Skeletal muscle satellite cell (primary cell): Measurements from ENCODE around the gene NFIB.

Experiments
- H3K27me3 ChIP-seq: 2 replicates; pipeline ENCODE4 v1.7.0; 2013; ENCODE audit warnings: low read length; ENCODE audit not compliant: control insufficient read depth, insufficient read depth
- H3K36me3 ChIP-seq: 2 replicates; pipeline ENCODE4 v1.7.0; 2013; ENCODE audit warnings: mild to moderate bottlenecking, control low read depth, low read length; ENCODE audit not compliant: insufficient read depth
- H3K4me1 ChIP-seq: 2 replicates; pipeline ENCODE4 v1.7.0; 2013; ENCODE audit warnings: low read length; ENCODE audit not compliant: control insufficient read depth, insufficient read depth
- H3K4me2 ChIP-seq: 2 replicates; pipeline ENCODE4 v1.7.0; 2013; ENCODE audit warnings: mild to moderate bottlenecking, low read length
- H3K4me3 ChIP-seq: 2 replicates; pipeline ENCODE4 v1.7.0; 2013; ENCODE audit warnings: low read length
- H3K9ac ChIP-seq: 2 replicates; pipeline ENCODE4 v1.7.0; 2013; ENCODE audit warnings: mild to moderate bottlenecking, low read depth, low read length, moderate library complexity
- H3K9me3 ChIP-seq: replicated peaks from 2 replicates; pipeline ENCODE4 v1.7.0; 2013; ENCODE audit warnings: mild to moderate bottlenecking, control low read depth, low read length

Gene NFIB

DNA sequence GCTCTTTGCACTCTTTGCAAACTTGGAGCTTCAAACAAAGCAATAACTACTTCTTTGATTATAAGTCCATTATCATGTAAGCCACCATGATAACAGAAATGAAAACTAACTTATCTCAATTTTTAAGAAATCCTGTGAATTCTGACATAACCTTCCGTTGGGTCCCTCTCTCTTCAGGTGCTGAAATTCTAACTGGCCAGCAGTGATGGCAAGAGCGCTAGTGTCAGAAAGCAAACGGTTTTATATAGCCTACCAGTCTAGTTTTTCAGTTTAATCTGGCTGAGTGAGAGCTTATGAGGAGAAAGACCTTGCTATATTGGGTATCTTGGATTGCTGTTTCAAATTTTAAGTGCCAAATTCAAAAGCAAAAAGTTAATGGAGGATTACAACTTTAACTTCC, 13.4 kb downstream of the NFIB start:
- Histone ChIP-seq H3K9me3 (no peaks in the 10 kb centered on the region), H3K4me3 (no peak overlapping the region), H3K4me2 (no peak overlapping the region), H3K4me1 (peaks cover 22% of the 10 kb centered on the region), H3K27me3 (no peaks in the 10 kb centered on the region), H3K36me3 (no peaks in the 10 kb centered on the region), H3K9ac (no peak overlapping the region)

DNA sequence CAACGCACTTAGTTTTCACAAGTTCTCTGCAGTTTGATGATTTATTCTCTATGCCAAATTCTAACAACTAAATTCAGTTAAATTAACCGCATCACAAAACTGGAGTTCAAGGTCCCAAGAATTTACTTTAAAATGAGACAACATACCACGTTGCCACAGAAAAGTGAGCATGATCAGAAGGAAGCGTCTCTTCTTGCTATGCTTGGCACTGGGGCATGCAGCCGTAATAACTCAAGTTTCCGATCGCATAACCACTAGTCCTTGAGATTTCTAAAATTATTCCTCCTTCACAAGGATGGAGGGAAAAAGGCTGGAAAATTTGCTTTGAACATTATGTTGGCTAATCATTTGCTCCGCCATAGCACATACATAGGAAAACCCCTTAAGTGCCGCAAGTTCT, 13.9 kb downstream of the NFIB start:
- Histone ChIP-seq H3K9ac (no peak overlapping the region), H3K4me3 (no peak overlapping the region), H3K4me1 (peaks cover 22% of the 10 kb centered on the region), H3K9me3 (no peaks in the 10 kb centered on the region), H3K4me2 (peak overlapping the region; percentile 20), H3K36me3 (no peaks in the 10 kb centered on the region), H3K27me3 (no peaks in the 10 kb centered on the region)

DNA sequence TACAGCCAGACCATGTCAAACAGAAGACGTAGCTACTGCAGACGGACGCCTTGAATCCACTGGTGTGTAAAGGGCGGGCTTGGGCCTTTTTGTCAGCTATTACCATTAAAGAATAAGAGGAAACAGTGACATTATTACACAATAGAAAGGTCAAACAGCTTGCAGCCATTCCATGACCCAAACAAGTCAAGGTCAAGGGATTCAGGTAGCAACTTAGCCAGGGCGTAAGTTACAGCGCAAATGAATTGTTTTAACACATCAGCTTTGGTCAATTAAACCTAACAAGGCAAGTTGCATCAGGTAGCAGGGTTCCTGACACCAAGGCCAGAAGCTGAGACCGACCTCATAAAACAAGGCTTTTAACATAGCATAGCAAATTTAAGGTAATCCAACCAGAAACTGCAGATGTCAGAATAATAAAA, 15.3 kb downstream of the NFIB start:
- no peaks in the 10 kb centered on the region for H3K36me3 ChIP-seq
- H3K4me2 ChIP-seq, result no peak overlapping the region
- H3K4me3 ChIP-seq, result no peak overlapping the region
- no peak overlapping the region for H3K9ac ChIP-seq
- H3K4me1 ChIP-seq, result peaks cover 22% of the 10 kb centered on the region
- H3K27me3 ChIP-seq, result no peaks in the 10 kb centered on the region
- H3K9me3 ChIP-seq, result no peaks in the 10 kb centered on the region

DNA sequence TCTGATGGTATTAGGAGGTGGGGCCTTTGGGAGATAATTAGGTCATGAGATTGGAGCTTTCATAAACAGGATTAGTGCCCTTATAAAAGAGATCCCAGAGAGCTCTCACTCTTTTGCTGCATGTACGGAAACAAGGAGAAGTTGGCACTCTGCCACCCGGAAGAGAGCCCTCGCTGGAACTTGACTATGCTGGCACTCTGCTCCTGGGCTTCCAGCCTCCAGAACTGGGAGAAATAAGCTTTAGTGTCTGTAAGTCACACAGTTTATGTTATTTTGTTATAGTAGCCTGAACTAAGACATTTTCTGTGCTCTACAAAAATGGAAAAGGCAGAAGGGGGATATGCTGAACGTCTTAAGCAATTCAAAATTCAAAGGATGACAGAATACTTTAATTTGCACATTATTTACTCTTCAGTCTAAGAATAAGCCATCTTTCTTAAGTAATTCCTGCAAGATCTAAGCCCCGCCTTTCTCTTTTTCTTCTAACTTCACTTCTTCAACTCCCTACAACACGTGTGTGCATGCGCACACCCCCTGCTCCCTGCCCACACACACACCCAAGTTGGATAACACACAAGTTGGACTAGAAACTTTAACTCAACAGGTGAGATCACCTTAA, 17.3 kb downstream of the NFIB start:
- Histone ChIP-seq H3K9me3 (no peaks in the 10 kb centered on the region), H3K27me3 (no peaks in the 10 kb centered on the region), H3K4me3 (no peak overlapping the region), H3K4me1 (peaks cover 3% of the 10 kb centered on the region), H3K9ac (no peak overlapping the region), H3K36me3 (no peaks in the 10 kb centered on the region), H3K4me2 (no peak overlapping the region)

DNA sequence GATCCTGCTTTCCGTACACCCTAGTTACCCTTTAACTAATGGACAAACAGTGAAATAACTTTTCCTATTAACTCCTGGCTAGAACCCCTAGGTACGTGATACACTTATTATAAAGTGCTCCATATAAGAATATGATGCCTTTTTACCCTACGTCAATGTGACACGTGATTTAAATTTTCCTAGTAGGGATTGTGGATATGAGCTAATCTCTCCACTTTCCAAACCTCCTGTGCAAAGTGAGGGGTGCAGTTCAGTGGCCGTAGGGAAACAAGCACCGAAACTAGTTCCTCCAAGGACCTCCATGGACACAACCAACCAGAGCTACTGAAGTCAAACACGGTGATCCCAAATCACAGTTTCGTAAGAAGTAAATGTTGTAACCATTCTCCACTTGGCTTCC, 19.3 kb downstream of the NFIB start:
- H3K4me1 ChIP-seq, result no peaks in the 10 kb centered on the region
- no peaks in the 10 kb centered on the region for H3K36me3 ChIP-seq
- no peak overlapping the region for H3K9ac ChIP-seq
- H3K4me2 ChIP-seq, result no peak overlapping the region
- no peak overlapping the region for H3K4me3 ChIP-seq
- H3K27me3 ChIP-seq, result no peaks in the 10 kb centered on the region
- H3K9me3 ChIP-seq, result no peaks in the 10 kb centered on the region

DNA sequence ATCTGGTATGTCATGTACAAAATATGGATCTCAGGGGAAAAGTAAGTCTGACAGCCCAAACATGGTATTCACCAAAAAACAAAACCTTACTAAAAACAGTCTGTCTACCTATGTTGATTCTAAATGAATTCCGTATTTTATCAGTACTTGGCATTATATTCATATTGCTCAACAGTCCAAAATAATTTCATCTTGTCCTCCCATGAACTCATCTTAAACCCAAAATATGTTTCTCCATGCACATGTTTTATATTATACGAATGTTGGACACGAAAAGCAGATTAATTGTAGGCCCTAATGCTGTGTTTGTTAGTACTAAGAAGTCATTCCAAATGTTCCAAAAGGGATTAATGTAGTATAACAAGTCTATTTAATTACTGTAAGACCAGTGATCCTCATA, 20.1 kb downstream of the NFIB start:
- H3K4me1 ChIP-seq, result no peaks in the 10 kb centered on the region
- H3K4me3 ChIP-seq, result no peak overlapping the region
- no peaks in the 10 kb centered on the region for H3K27me3 ChIP-seq
- H3K36me3 ChIP-seq, result no peaks in the 10 kb centered on the region
- no peak overlapping the region for H3K4me2 ChIP-seq
- no peaks in the 10 kb centered on the region for H3K9me3 ChIP-seq
- H3K9ac ChIP-seq, result no peak overlapping the region

DNA sequence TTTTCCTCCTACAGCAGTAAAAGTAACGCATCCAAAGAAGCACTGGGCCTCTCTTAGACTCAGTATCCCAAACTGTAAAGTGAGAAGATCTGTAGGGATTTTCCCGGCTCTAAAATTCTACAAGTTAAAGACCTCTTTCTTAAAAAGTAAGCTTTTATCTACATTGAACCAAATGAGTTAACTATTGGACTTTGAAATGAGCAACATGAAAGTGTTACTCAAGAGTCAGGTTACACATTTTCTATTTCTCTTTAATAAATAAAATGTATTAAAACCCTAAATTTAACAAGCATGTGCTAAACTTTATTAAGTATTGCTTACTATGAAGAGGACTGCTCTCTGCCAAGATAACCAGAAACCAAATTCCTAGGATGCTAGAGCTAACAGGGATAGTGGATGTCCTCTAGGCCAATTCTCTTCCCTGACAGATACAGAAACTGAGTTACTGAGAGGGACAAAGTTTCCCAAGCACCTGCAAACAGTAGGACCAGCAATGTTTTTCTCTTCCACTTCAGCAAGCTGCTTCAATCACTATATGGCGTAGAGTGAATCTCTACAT, 21.7 kb downstream of the NFIB start:
- H3K9me3 ChIP-seq, result no peaks in the 10 kb centered on the region
- peaks cover 2% of the 10 kb centered on the region for H3K36me3 ChIP-seq
- no peak overlapping the region for H3K9ac ChIP-seq
- H3K4me1 ChIP-seq, result no peaks in the 10 kb centered on the region
- no peak overlapping the region for H3K4me3 ChIP-seq
- H3K27me3 ChIP-seq, result no peaks in the 10 kb centered on the region
- no peak overlapping the region for H3K4me2 ChIP-seq

DNA sequence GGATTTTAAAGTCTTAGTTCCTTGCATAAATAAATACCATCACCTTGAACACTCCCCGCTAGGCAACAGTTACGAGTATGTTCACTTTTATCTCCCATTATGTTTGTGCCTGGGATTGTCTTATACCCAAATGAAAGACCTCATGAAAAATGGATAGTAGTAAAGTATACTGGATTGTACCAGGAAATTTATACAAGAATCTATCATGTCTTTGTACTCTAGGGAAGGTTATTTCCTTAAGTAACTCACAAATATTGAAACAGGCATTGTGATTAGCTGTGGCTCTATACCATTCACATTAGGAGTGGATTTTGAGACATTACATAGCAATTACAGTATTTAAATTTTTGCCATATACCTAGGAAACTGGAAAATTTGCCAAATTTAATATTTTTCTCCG, 24.0 kb downstream of the NFIB start:
- H3K4me1 ChIP-seq, result no peaks in the 10 kb centered on the region
- no peaks in the 10 kb centered on the region for H3K27me3 ChIP-seq

DNA sequence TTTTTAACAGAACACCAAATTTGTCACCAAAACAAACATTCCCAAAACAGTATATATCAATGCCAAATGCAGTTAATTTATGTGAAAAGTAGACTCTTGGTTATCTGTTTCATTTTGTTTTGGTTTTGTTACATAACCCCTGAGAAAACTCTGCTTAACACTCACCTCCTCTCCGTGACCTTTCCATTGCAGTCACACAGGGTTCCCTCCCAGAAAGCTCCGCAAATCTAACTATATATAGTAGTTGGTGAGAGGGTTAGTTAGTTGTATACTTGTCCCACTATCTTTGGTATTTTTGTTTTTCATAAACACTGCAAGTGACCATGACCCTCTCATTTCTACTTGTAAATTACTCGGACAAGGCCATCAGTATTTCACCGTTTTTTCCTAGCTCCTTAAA, 25.5 kb downstream of the NFIB start:
- Histone ChIP-seq H3K4me1 (no peaks in the 10 kb centered on the region), H3K9me3 (no peaks in the 10 kb centered on the region), H3K27me3 (no peaks in the 10 kb centered on the region), H3K36me3 (peaks cover 2% of the 10 kb centered on the region), H3K4me2 (no peak overlapping the region), H3K4me3 (no peak overlapping the region), H3K9ac (no peak overlapping the region)

More for the DNA sequence above, 24.0 kb downstream of the NFIB start:
- Histone ChIP-seq H3K9me3 (no peaks in the 10 kb centered on the region), H3K4me3 (no peak overlapping the region), H3K9ac (no peak overlapping the region), H3K4me2 (no peak overlapping the region), H3K36me3 (peaks cover 2% of the 10 kb centered on the region)

DNA sequence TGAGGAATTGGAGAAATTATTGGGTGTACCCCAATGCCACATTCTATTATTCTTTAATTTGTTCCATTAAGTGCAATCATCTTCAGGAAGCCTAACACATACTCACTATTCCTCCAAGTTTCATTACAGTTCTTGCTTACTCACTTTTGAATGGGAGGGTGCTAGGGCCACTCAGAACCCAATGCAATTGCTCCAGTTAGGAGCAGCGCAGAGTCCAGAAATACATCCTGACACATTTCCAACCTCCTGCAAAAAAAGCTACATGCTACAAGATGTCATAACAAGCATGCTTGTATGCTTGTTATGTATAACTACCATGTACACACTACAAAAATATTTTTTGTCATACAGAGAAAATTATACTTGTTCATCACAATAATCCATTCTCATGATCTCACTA, 27.8 kb downstream of the NFIB start:
- H3K4me2 ChIP-seq, result no peak overlapping the region
- no peaks in the 10 kb centered on the region for H3K9me3 ChIP-seq
- peaks cover 17% of the 10 kb centered on the region for H3K4me1 ChIP-seq
- no peak overlapping the region for H3K9ac ChIP-seq
- peaks cover 2% of the 10 kb centered on the region for H3K36me3 ChIP-seq
- no peak overlapping the region for H3K4me3 ChIP-seq
- no peaks in the 10 kb centered on the region for H3K27me3 ChIP-seq

DNA sequence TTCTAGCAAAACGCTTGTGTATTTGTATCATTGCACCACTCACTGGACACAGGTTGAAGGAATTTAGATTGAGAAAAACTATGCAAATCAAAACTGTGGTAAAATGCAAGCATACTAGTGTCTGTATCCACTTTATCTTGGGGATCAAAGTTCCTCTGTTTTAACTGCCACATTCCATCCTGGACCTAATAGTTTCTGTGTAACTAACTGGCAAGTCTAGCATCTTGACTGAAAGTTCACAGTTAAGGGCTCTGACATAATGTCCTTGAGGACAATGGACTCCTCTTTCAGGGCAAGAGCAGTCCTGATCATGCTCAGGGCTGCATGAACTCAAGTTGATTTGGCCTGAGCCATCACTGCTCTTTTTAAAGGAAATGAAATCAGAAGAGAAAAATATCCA, 30.7 kb downstream of the NFIB start:
- H3K9ac ChIP-seq, result no peak overlapping the region
- no peaks in the 10 kb centered on the region for H3K27me3 ChIP-seq
- H3K4me3 ChIP-seq, result no peak overlapping the region
- H3K9me3 ChIP-seq, result no peaks in the 10 kb centered on the region
- H3K4me2 ChIP-seq, result no peak overlapping the region
- no peaks in the 10 kb centered on the region for H3K36me3 ChIP-seq
- peaks cover 42% of the 10 kb centered on the region for H3K4me1 ChIP-seq

DNA sequence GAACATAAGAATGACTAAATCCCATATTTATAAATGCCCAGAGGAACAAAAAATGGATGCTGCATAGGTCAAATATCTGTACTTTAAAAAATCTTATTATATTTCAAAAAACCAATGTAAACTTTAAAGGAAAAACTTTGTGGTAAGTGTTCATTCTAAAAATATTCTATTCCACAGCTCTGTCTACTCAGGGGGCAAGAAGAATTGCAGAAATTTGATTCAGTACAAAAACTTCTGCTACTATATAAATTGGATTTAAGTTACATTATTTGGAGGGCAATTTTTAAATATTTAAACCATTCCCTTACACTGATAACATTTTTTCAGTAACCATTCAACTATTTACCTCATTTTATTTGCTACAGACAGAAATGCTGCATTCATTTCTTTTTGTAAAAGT, 32.1 kb downstream of the NFIB start:
- H3K27me3 ChIP-seq, result no peaks in the 10 kb centered on the region
- H3K9me3 ChIP-seq, result no peaks in the 10 kb centered on the region
- H3K9ac ChIP-seq, result no peak overlapping the region
- H3K36me3 ChIP-seq, result no peaks in the 10 kb centered on the region
- no peak overlapping the region for H3K4me3 ChIP-seq
- H3K4me2 ChIP-seq, result no peak overlapping the region
- peaks cover 56% of the 10 kb centered on the region for H3K4me1 ChIP-seq
